PC-9 (cell line): Measurements from ENCODE around the gene ZSWIM3. TPM values are rescaled to one million over a fixed set of nuclear protein-coding genes. Genes with fewer than 3 reads are reported as not detected.

Experiments used
- BruUV-seq: library from RNA; stranded (reverse); fragments of 400-500 nt; replicated peaks from 2 replicates; lab custom pipeline; 2021; lab: Mats Ljungman, UMichigan
- CTCF ChIA-PET: fragments of 300-600 bp; sonication (Branson Sonifier 250); formaldehyde crosslinking; loops from one replicate; lab custom pipeline; 2022; ENCODE audit warnings: antibody characterized with exemption; lab: Charles Lee
- POLR2A ChIA-PET: fragments of 300-600 bp; sonication (Branson Sonifier 250); formaldehyde crosslinking; loops from one replicate; lab custom pipeline; 2022; ENCODE audit warnings: antibody characterized with exemption; ENCODE audit not compliant: unreplicated experiment; lab: Charles Lee
- DNase-seq, 2 experiments: peaks; one replicate each; pipeline versions ENCODE4 v3.0.0 to v3.0.0-alpha.2; 2015 to 2022; ENCODE audit warnings: mixed read lengths in 1 of 2
- H2AFZ ChIP-seq: fragments of 200-600 bp; sonication (generic); 2 replicates; pipeline ENCODE4 v1.8.1; 2017; ENCODE audit warnings: antibody characterized with exemption
- H3F3A ChIP-seq: fragments of 200-600 bp; sonication (generic); 2 replicates; pipeline ENCODE4 v1.8.1; 2017; ENCODE audit warnings: antibody characterized with exemption, mild to moderate bottlenecking, low read depth; ENCODE audit not compliant: insufficient read depth
- H3K27ac ChIP-seq: fragments of 200-600 bp; sonication (generic); 2 replicates; pipeline ENCODE4 v1.6.1; 2016; ENCODE audit warnings: mixed run types
- H3K27me3 ChIP-seq: fragments of 200-600 bp; sonication (generic); 2 replicates; pipeline ENCODE4 v1.6.1; 2016; ENCODE audit warnings: low read depth, mixed run types; ENCODE audit not compliant: insufficient read depth
- H3K36me3 ChIP-seq: fragments of 200-600 bp; sonication (generic); 2 replicates; pipeline ENCODE4 v1.6.1; 2016; ENCODE audit warnings: low read depth, mixed run types
- H3K4me1 ChIP-seq: fragments of 200-600 bp; sonication (generic); replicated peaks from 2 replicates; pipeline ENCODE4 v1.6.1; 2016; ENCODE audit warnings: mixed run types; ENCODE audit not compliant: insufficient read depth
- H3K4me2 ChIP-seq: fragments of 200-600 bp; sonication (generic); 2 replicates; pipeline ENCODE4 v1.6.1; 2017; ENCODE audit warnings: mixed run types
- H3K4me3 ChIP-seq: fragments of 200-600 bp; sonication (generic); 2 replicates; pipeline ENCODE4 v1.6.1; 2016; ENCODE audit warnings: mixed run types
- H3K79me2 ChIP-seq: fragments of 200-600 bp; sonication (generic); 2 replicates; pipeline ENCODE4 v1.6.1; 2017; ENCODE audit warnings: low read depth, mixed run types
- H3K9me2 ChIP-seq: fragments of 200-600 bp; sonication (generic); 2 replicates; pipeline ENCODE4 v1.8.1; 2017; ENCODE audit warnings: mild to moderate bottlenecking; ENCODE audit not compliant: insufficient read depth
- H3K9me3 ChIP-seq: fragments of 200-600 bp; sonication (generic); 2 replicates; pipeline ENCODE4 v1.8.1; 2016; ENCODE audit warnings: low read depth; ENCODE audit not compliant: insufficient read depth
- H4K20me1 ChIP-seq: fragments of 200-600 bp; sonication (generic); 2 replicates; pipeline ENCODE4 v1.8.1; 2017; ENCODE audit not compliant: insufficient read depth
- EZH2 ChIP-seq: fragments of 200-600 bp; sonication (generic); IDR thresholded peaks from 2 replicates; pipeline ENCODE4 v1.8.0; 2017; ENCODE audit warnings: antibody characterized with exemption, low read depth
- intact Hi-C: fragments of 100-400 bp; cut with micrococcal nuclease; formaldehyde crosslinking; loops from one replicate; pipeline ENCODE4 v1.10.0; 2022; ENCODE audit not compliant: unreplicated experiment
- total RNA-seq: library from RNA; stranded (reverse); gene quantifications from 2 replicates; pipeline ENCODE4 v1.2.3, GENCODE V29; 2021
- TF ChIP-seq, protein P1 (sequence below): fragments of 200-600 bp; sonication (generic); conservative IDR thresholded peaks from 2 replicates; pipeline ENCODE4 v1.6.1; 2017; ENCODE audit warnings: mixed run types, antibody characterized with exemption, mild to moderate bottlenecking, moderate library complexity

ZSWIM3 gene
- total RNA-seq, 1 experiment from 2014 or later: 2.7 TPM

DNA sequence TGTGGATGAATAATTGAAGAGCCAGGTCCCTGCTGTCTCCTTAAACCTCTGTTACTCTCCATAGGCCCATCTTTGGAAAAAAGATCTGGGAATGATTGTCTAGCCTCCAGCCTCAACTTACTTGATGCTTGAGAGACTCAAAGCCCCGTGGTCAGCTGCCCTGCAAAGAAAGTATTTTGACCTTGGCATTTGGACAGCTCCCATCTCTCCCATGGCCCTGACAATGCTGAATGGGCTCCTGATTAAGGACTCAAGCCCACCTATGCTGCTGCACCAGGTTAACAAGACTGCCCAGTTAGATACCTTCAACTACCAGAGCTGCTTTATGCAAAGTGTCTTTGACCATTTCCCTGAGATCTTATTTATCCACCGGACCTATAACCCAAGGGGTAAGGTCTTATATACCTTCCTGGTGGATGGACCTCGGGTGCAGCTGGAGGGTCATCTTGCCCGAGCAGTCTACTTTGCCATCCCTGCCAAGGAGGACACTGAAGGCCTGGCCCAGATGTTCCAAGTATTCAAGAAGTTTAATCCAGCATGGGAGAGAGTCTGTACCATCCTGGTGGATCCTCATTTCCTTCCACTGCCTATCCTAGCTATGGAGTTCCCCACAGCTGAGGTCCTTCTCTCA is 25.2 kb downstream of the ZSWIM3 start:
- H3F3A ChIP-seq: peaks cover 28% of the 10 kb centered on the region
- no peaks in the 10 kb centered on the region for H4K20me1 ChIP-seq
- no peaks in the 10 kb centered on the region for H3K9me3 ChIP-seq
- intact Hi-C loops: no loop called here
- peaks cover 33% of the 10 kb centered on the region for H3K79me2 ChIP-seq
- POLR2A ChIA-PET: interaction anchor here (0.6 to 0.7 kb wide), 2 partner anchors 17 to 43 kb away, joined by 3 to 4 read pairs; no protein-coding TSS in a partner anchor
- H3K27me3 ChIP-seq: no peaks in the 10 kb centered on the region
- no peak for TF ChIP-seq EZH2
- TF ChIP-seq, protein P1, sequence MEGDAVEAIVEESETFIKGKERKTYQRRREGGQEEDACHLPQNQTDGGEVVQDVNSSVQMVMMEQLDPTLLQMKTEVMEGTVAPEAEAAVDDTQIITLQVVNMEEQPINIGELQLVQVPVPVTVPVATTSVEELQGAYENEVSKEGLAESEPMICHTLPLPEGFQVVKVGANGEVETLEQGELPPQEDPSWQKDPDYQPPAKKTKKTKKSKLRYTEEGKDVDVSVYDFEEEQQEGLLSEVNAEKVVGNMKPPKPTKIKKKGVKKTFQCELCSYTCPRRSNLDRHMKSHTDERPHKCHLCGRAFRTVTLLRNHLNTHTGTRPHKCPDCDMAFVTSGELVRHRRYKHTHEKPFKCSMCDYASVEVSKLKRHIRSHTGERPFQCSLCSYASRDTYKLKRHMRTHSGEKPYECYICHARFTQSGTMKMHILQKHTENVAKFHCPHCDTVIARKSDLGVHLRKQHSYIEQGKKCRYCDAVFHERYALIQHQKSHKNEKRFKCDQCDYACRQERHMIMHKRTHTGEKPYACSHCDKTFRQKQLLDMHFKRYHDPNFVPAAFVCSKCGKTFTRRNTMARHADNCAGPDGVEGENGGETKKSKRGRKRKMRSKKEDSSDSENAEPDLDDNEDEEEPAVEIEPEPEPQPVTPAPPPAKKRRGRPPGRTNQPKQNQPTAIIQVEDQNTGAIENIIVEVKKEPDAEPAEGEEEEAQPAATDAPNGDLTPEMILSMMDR: no peak
- H2AFZ ChIP-seq: no peak overlapping the region
- DNase-seq: no peak
- peak overlapping the region; percentile 86 for H3K4me2 ChIP-seq
- H3K4me3 ChIP-seq: no peak overlapping the region
- peaks cover 8% of the 10 kb centered on the region; the same call in 1 of the 2 replicates for H3K36me3 ChIP-seq
- H3K4me1 ChIP-seq: peaks cover 31% of the 10 kb centered on the region
- H3K27ac ChIP-seq: no peak overlapping the region
- H3K9me2 ChIP-seq: no peaks in the 10 kb centered on the region
- BruUV-seq: no TSS peak
- CTCF ChIA-PET: interaction anchor here (0.6 kb wide), 1 partner anchor 89 kb away, joined by 3 read pairs; no protein-coding TSS in a partner anchor

- no peaks in the 10 kb centered on the region for H4K20me1 ChIP-seq
- peaks cover 8% of the 10 kb centered on the region; the same call in 1 of the 2 replicates for H3K36me3 ChIP-seq
- H3K9me2 ChIP-seq: no peaks in the 10 kb centered on the region
- no peak overlapping the region for H2AFZ ChIP-seq
- no peaks in the 10 kb centered on the region for H3K27me3 ChIP-seq
- H3K4me1 ChIP-seq: peaks cover 31% of the 10 kb centered on the region
- intact Hi-C loops: no loop called here
- H3K9me3 ChIP-seq: no peaks in the 10 kb centered on the region
- H3K4me3 ChIP-seq: no peak overlapping the region
- no peak overlapping the region for H3K4me2 ChIP-seq
- no TSS peak for BruUV-seq
- peaks cover 33% of the 10 kb centered on the region for H3K79me2 ChIP-seq
- peaks cover 33% of the 10 kb centered on the region for H3F3A ChIP-seq
- no peak overlapping the region for H3K27ac ChIP-seq
- ChIA-PET CTCF (interaction anchor here (1.1 kb wide), 1 partner anchor 87 kb away, joined by 3 read pairs; no protein-coding TSS in a partner anchor), POLR2A (no interaction called here)
- TF ChIP-seq, protein P1: no peak
- no peak for TF ChIP-seq EZH2
- no peak for DNase-seq
Observed at GRCh38 chr20:45883100-45883469, 25.7 kb downstream of the ZSWIM3 start.

DNA sequence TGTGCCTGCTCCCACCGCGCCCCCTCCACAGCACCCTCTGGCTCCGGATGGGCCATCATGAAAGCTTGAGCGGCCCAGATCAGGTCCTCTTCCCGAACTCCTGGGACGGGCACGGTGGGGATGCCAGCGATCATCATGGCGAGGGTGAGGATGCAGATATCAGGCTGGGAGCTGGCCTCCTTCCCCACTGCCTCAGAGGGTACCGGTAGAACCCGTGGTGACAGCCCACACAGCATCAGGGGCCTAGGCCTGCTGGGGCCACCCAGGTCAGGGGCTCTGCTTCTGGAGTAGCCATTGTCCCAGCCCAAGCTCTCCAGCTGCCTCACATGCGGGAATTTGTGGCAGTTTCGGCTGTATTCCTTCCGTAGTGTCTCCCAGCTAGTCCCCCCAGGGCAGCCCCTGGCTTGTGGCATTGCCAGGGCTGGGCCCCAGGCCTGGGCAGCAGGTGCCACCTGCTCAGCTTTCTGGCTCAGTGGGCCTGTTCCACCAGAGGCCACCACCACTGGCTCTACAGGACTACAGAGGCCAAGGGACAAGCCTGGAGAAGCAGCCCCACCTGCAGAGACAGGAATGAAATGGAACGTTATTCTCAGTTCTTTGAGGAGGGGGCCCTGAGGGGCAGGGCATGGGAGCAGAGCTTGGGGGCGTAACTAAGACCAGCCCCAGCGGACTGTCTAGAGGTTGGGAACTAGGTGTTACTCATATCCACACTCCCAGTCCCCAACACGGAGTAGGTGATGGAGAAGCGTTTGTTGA is 29.4 kb downstream of the ZSWIM3 start:
- TF ChIP-seq, protein P1: no peak
- no peak for TF ChIP-seq EZH2
- BruUV-seq: no TSS peak
- CTCF ChIA-PET: no interaction called here
- Histone ChIP-seq H3K9me2 (no peaks in the 10 kb centered on the region), H3K4me1 (peaks cover 38% of the 10 kb centered on the region), H3K9me3 (no peaks in the 10 kb centered on the region), H3F3A (peaks cover 53% of the 10 kb centered on the region), H2AFZ (no peak overlapping the region), H3K27me3 (no peaks in the 10 kb centered on the region), H3K4me2 (no peak overlapping the region), H3K79me2 (peaks cover 34% of the 10 kb centered on the region), H3K4me3 (no peak overlapping the region), H4K20me1 (no peaks in the 10 kb centered on the region), H3K27ac (no peak overlapping the region), H3K36me3 (peaks cover 12% of the 10 kb centered on the region)
- POLR2A ChIA-PET: no interaction called here
- DNase-seq: no peak
- intact Hi-C loops: no loop called here
